Middle frontal gyrus (tissue), 1 donor: ENCODE results near the gene DLG2.
"Not testable (repeated sequence)": the region's sequence is repeated elsewhere in the genome, so short reads cannot be mapped to it uniquely, and the experiment has no call there.

Source experiments
- DNase-seq: peaks from one replicate; pipeline ENCODE4 v3.0.0-alpha.2; 2015; ENCODE audit warnings: low spot score; ENCODE audit errors: extremely low spot score

DLG2 gene

DNA sequence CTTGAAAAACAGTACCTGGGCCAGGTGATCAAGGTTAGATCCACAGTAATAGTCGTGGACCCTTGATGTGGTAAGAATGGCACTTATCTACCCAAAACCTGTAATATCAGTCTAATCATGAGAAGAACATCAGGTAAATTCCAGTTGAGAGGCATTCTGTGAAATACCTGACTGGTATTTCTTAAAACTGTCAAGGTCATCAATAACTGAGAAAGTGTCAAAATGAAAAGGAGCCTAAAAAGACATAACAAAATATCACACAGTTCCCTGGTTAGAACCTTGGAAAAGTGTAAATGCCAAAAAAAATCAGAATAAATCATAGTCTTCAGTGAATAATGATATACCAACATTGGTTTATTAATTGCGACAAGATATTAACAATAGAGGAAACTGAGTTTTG lies 2185.5 kb downstream of the DLG2 start:
- DNase-seq = no peak

DNA sequence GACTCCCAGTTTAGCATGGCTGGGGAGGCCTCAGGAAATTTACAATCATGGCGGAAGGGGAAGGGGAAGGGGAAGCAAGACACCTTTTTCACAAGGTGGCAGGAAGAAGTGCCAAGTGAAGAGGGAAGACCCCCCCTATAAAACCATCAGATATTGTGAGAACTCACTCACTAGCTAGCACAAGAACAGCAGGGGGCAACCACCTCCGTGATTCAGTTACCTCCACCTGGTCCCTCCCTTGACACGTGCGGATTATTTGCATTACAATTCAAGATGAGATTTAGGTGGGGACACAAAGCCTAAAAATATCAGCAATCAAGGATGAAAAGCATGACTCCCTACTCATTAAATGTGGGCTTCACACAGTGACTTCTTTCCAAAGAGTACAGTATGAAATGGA lies 2186.0 kb downstream of the DLG2 start:
- DNase-seq = no peak

DNA sequence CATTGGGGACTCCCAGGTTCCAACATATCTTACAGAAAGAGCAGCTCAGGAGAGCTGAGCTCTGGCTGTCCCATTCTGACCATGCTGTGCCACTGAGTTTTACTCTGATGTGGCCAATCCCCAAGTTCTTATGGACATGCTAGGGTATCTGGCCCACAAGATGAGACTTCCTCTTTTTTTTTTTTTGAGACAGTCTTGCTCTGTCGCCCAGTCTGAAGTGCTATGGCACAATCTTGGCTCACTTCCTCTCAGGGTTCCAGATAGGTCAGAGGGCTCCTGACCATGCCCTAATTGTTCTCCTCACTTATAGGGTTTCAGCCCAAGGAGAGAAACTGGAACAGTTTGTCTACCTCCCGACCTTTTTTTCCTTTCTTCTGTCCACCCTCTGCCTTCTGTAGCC lies 2188.7 kb downstream of the DLG2 start:
- DNase-seq = no peak

DNA sequence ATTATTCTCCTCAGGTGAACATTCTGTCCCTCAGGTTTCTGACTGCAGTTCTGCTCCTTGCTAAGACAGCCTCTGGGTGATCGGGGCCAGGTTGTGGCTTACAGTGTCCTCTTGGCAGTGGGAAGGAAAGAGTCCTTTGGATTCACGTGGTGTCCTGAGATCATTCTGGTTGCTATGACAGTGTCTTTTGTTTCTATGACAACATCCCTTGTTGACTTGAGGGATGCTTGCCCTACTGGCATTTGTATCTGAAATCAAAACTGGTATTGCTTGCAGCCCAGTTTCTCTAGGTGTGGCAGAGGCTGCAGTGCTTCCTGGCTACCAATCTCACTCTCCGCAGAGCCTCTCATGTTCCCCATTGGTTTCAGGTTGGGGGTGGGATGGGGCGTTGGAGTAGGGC lies 2189.2 kb downstream of the DLG2 start:
- DNase-seq = no peak

DNA sequence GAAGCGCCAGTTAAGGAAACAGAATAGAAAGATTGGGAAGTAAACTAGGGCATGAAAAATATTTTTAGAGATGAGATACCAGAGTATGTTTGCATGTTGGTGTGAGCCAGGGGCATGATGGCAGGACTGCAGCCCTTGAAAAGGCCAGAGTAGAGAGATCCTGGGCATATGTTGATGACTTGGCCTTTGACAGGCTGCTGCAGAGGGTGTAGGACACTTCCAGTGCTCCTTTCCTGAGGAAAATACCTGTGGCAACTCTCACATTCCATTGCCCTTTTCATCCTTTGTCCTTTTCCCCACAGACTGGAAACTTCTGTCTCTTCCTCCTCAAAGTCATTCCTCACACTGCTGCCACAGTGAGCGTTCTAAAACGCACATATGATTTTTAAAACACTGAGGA lies 2190.3 kb downstream of the DLG2 start:
- no peak for DNase-seq

DNA sequence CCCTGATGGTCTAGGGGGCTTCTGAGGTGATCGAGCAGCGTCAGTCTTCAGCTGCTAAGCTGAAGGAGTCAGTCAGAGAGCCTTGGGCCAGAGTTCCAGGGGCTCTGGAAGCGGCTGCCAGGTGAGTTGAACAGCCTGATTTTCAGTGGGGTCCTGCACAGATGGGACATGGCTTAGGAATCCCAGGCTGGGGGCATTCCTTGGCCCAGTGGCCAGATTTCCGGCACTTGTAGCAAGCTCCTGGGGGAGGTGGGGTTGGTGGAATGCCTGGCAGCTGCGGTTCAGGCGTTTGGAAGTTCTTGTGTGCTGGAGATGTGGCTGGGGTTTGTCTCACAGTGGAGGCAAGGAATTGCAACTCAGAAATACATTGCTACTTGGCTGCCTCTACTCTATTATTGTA lies 2192.3 kb downstream of the DLG2 start:
- not testable (repeated sequence) for DNase-seq

DNA sequence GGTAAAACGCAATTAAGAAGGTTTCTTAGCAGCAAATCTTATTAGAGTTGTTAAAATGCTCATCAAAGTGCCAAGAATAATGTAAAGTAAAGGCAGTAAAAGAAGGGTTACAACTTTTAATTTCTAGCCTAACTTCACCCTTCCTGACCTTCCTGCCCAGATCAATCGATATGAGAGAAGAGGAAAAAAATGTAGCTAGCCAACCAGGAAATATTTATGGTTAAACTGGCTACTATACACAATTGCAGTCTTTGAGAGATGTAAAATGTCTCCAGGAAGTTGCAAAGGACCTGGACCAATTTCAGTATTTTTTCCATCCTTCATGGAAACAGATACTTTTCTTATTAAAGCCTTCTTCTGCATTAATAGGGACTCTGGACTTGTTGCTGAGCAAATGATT lies 2199.2 kb downstream of the DLG2 start:
- no peak for DNase-seq

DNA sequence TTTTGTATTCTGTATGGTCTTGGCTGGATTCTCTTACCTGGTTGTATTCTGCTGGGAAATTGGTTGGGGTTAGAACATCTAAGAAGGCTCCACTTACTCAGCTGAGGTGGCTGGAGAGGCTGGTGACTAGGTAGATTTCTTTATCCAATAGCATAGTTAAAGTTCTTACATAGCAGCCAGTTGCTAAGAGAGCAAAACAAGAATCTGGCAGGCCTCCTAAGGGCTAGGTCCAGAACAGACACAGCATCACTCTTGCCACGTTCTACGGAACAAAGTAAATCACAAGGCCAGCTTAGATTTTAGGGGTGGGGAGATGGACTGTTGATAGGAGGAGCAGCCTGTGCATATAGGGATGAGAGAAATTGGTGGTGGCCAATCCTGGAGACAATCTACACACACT lies 2199.6 kb downstream of the DLG2 start:
- DNase-seq = no peak

DNA sequence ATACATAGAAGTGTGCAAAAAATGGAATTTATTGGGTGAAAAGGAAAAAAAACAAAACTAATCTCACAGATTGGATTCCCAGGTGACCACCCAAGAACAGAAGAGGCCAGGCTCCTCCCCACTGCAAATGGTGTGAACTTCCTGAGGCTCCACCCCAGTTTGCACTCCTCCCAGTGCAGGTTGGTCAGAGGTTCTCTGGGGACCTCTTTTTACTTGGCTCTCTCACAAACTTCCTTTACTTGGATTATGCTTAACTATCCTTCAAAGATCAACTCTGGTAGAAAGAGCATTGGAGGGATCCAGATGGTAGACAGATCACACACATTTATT lies 2202.0 kb downstream of the DLG2 start:
- DNase-seq = no peak

DNA sequence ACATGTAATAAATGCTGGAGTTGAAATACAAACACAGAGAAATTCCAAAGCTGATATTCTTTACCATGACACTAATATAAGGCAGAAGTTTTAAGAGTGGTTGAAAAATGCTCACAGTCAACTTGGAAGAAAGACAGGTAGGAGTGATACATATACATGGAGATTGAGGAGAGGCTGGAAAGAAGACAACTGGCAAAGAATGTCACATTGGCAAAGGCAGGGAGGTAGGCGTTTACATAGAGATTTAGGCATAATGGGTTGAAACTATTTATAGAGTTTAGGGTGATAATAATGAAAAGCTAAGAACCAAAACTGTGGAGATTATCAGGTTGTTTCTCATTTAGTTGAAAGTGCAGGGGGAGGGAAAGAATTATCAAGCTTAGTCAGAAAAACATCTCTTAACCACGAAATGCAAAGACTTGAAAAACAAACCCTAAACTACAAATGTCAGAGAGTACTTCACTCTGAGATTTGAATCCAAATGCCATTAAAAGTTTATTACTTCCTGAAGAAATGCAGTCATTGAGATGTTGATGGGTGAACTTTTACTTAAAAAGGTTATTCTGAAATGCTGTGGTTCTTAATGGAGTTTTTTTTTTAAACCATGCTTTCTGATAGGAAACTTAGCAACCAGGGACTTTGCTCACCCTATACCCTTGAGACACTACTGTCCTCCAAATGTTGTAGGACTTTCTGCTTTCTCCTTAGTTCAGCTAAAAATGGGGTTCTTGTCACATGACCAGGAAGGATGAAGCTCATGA lies 2202.6 kb downstream of the DLG2 start:
- DNase-seq = no peak

DNA sequence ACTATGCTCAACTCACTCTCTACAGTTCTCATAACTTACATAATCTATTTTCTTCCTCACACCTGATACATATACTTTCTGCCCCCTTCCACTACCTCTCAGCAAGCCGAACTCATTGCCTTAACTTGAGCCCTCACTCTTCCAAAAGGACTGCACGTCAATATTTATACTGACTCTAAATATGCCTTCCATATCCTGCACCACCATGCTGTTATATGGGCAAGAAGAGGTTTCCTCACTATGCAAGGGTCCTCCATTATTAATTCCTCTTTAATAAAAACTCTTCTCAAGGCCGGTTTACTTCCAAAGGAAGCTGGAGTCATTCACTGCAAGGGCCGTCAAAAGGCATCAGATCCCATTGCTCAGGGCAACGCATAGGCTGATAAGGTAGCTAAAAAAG lies 2204.5 kb downstream of the DLG2 start:
- DNase-seq = not testable (repeated sequence)

DNA sequence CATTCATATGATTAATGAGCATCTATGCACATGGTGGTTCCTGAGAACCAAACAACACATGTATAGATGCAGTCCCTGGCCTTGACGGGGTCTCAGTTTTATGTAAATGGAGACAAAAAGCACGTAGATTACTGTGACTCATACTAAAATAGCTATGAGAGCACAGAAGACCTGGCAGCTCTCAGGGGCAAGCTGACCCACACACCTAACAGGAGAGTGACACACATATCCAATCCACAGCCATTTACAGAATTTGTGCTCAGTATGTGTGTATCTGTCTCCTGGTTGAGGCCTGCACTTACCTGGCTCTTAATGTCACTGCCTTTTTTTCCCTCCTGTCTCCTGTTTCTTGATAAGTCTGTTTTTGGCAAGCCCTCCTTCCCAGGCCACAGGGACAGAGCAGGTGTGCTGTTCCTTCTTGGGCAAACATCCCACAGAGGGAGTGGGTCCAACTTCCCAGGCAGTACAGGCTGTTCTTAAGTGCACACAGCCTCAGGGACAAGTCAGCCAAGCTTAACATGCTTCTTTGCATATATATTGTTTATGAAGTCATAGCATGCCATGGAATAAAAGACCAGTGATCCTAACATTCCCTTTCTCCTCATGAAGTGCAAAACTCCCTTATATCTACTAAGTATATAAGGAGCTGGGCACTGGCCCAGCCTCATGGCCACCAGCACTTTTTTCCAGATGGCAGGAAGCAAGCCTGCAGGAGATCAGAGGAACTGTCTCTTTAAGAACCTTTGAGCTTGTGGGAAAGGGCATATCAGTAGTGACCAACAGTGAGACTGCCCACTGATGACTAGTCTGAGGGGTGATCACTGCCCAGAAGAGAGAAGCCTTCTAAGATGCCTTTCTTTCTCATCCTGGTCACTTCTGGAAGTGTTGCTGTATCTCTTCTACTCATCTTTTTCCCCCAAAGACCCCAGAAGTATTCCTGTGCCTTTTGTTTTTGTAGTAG lies 2216.3 kb downstream of the DLG2 start:
- DNase-seq = no peak

DNA sequence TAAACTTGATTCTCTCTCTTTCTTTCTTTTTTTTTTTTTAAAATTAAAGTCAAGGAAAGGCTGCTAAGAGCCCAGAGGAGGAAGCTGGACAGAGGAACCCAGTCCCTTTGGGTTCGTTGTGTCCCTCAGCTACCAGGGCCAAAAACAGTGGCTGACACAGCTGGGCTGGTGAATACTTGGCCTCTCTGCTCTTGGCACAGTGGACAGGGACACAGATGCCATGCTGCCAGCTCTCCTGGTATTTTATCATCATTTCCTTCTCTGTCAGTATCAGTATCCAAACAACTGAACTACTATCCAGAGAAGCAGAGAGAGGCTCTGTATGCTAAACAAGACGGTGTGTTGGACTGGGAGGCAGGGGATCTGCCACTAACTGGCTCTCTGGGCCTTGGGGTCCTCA lies 2217.3 kb downstream of the DLG2 start:
- DNase-seq = no peak

DNA sequence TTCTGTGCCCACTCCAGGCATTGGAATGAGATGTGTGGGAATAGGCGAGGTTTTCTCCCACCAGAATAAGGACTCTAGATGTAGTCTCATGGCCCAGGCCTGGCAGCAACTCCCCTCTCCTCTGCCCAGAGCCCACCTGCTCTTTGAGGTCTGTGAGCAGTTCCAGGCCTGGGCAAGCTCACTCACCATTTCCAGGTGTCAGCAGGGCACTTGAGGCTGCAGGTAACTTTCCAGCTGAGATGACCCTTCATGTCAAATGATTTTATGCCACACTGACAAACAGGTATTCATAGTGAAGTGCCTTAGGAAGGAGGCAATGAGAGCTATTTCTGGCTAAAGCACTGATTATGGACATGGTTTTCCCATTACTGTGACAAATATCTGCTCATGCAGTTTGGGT lies 2217.7 kb downstream of the DLG2 start:
- no peak for DNase-seq

DNA sequence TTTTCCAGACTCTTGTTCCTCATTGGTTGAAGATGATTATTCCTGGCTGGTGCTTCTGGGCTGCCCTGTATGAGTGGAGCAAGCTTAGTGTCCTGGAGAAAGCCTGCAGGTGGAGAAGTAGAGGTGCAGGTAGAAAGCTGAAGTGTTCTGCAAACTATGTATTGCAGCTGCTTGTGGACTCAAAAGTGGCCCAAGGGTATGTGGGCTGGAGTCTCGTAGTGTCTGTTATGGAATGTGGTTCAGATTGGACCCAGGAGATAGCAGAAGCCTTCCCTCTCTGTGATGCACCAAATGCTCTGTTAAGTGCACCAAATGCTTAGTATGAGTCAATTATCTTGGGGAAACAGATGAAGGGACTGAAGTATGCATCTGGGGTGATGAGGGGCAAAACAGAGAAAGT lies 2218.2 kb downstream of the DLG2 start:
- no peak for DNase-seq
